Nasal cavity respiratory epithelium epithelial cell of viscerocranial mucosa (primary cell): Measurements from ENCODE around the gene G6PC3. TPM values are rescaled to one million over a fixed set of nuclear protein-coding genes. Genes with fewer than 3 reads are reported as not detected.

Experiments
- total RNA-seq: library from RNA; depleted of rRNA; stranded (reverse); fragments of >200 nt; gene quantifications from 2 replicates; pipeline ENCODE4 v1.2.3, GENCODE V29; 2014

The G6PC3 gene, protein sequence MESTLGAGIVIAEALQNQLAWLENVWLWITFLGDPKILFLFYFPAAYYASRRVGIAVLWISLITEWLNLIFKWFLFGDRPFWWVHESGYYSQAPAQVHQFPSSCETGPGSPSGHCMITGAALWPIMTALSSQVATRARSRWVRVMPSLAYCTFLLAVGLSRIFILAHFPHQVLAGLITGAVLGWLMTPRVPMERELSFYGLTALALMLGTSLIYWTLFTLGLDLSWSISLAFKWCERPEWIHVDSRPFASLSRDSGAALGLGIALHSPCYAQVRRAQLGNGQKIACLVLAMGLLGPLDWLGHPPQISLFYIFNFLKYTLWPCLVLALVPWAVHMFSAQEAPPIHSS
- 6.8 and 11.0 TPM in 2 replicates for total RNA-seq

DNA sequence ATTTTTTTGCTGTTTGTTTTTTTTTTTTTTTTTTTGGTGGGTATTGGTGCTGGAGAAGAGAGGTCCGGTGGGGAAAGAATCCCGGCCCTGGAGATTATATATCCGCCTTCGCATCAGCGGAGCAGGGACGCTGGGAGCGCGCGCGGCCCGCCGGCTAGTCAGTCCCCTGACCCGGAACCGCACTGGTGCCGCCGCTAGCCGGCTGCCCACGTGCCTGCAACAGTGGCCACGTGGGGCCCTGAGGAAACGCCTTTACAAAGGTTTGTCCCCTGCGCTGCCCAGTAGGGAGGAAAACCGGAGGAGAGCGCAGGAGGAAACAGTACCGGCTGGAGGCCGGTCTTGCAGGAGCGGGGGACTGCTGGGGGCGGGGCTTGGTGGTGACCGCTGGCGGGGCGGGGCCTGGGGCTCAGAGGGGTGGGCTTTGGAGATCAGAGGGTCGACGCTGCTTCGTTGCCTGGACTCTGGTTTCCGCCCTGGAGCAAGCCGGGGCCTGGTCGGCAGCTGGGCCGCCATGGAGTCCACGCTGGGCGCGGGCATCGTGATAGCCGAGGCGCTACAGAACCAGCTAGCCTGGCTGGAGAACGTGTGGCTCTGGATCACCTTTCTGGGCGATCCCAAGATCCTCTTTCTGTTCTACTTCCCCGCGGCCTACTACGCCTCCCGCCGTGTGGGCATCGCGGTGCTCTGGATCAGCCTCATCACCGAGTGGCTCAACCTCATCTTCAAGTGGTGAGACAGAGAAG, at the start of gene G6PC3:
TSS of gene G6PC3 (plus strand) at position 281 of the 743 bp plus-strand sequence. CDS start at position 512, 231 bp downstream.

DNA sequence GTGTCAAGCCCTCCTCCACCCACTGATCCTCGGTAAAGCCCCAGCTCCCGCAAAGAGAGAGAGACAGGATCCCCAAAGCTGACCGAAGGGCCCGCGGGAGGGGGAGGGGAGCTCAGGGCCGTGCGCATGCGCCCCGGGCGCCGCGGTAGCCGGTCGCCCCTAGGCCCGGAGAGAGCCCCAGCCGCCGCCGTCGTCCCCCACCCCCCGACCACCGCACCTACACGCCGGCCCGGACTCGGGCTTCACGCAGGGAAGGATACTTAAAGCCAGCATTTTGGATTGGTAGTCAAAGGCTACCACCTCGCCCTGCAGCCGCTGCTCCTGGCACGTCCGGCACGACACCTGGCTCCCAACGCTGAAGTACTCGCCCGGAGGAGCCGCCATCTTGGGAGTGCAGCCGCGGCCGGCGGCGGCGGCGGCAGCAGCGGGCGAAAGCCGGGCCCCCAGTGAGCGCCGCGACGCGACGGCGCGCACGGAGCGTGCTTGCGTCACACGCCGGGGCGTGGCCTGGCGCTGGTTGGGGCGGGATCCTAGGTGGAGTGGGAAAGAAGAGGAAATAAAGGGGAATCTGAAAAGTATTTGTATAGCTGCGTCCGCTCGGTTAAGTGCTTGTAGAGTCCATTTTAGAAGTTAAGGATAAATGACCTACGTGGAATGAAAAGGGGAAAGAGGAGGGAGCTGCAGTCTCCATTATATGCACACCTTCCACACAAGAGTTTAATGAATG, 4.2 kb upstream of the G6PC3 start, which contains the start of gene LSM12:
TSS of gene LSM12 (minus strand) at position 468 of the 727 bp plus-strand sequence. CDS start at position 384, 84 bp downstream.

DNA sequence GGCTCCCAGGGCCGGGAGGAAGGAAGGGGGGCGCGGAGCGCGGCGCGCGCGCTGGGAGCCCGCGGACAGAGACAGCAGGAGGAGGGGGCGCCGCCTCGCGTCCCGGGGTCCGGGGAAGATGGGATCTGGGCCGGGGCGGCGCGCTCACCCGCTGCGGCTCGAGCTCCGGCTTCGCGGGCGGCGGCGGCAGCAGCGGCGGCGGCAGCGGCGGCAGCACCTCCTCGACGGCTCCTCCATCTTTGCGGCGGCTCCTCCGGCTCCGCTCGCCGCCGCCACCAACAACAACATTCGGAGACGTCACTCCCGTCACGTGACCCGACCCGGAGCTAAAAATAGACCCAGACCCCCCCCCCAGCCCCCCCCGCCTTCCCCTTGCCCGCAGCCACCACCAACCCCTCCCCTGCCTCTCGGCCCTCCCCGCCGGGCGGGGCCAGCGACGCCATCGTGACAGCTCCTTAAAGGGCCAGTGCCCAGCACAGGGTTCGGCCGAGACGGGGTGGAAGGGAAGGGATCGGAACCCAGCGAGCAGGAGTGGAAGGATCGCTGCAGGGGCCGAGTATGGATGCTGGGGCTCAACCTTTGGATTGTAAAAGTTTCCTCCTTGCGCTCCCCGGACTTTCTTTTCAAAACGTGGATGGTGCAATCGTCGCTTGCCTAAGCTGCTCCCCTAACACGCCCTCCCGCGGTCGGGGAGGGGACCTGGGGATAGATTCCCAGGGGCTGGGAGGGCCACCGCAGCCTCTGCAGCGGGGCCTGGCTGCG, 53.0 kb downstream of the G6PC3 start, which contains the start of gene HDAC5:
TSS of gene HDAC5 (minus strand) at position 286 of the 762 bp plus-strand sequence. CDS start 6,126 bp downstream, outside the sequence.

Other genes starting within 250 kb of the G6PC3 start
- 5.8 and 10.0 TPM in 2 replicates for gene MPP3, start 237.6 kb upstream of the G6PC3 start, total RNA-seq
- gene CD300LG, start 223.6 kb upstream of the G6PC3 start, total RNA-seq: not detected in 2 replicates
- 0.28 TPM in 1 of 2 replicates, not detected in the other for gene MPP2, start 163.2 kb upstream of the G6PC3 start, total RNA-seq
- gene PPY, start 128.3 kb upstream of the G6PC3 start, total RNA-seq: not detected in 2 replicates
- gene PYY, start 116.8 kb upstream of the G6PC3 start, total RNA-seq: 0.68 TPM in 1 of 2 replicates, not detected in the other
- 11.8 and 19.5 TPM in 2 replicates for gene NAGS, start 66.1 kb upstream of the G6PC3 start, total RNA-seq
- 39.7 and 63.2 TPM in 2 replicates for gene TMEM101, start 55.8 kb upstream of the G6PC3 start, total RNA-seq
- 27.1 and 36.9 TPM in 2 replicates for gene LSM12, start 4.1 kb upstream of the G6PC3 start, total RNA-seq
- gene HDAC5, start 52.9 kb downstream of the G6PC3 start, total RNA-seq: 18.5 and 41.2 TPM in 2 replicates
- gene HROB, start 71.2 kb downstream of the G6PC3 start, total RNA-seq: 0.21 and 0.68 TPM in 2 replicates
- not detected in 2 replicates for gene ASB16, start 100.0 kb downstream of the G6PC3 start, total RNA-seq
- gene TMUB2, start 116.2 kb downstream of the G6PC3 start, total RNA-seq: 21.9 and 33.1 TPM in 2 replicates
- 56.0 and 56.3 TPM in 2 replicates for gene ATXN7L3, start 129.1 kb downstream of the G6PC3 start, total RNA-seq
- gene UBTF, start 148.9 kb downstream of the G6PC3 start, total RNA-seq: 29.7 and 50.3 TPM in 2 replicates
- not detected in 2 replicates for gene SLC4A1, start 197.4 kb downstream of the G6PC3 start, total RNA-seq
- gene RUNDC3A, start 237.9 kb downstream of the G6PC3 start, total RNA-seq: 0.57 and 3.4 TPM in 2 replicates